Lower leg skin (tissue), 3 donors: ENCODE measurements around the gene BUD23.

ENCODE experiments used
- POLR2A ChIP-seq, 2 donors: fragments of 450-650 bp; IDR thresholded peaks; one replicate each; pipeline ENCODE4 v1.6.1; 2016 to 2017; ENCODE audit warnings: antibody characterized with exemption in 2 of 2, mild to moderate bottlenecking in 1 of 2, moderate library complexity in 1 of 2
- TF ChIP-seq, protein P1 (sequence below), 3 donors: fragments of 450-650 bp; IDR thresholded peaks; one replicate each; pipeline ENCODE4 v1.5.1; 2016; ENCODE audit warnings: antibody characterized with exemption in 3 of 3, mild to moderate bottlenecking in 3 of 3, moderate library complexity in 2 of 3

DNA sequence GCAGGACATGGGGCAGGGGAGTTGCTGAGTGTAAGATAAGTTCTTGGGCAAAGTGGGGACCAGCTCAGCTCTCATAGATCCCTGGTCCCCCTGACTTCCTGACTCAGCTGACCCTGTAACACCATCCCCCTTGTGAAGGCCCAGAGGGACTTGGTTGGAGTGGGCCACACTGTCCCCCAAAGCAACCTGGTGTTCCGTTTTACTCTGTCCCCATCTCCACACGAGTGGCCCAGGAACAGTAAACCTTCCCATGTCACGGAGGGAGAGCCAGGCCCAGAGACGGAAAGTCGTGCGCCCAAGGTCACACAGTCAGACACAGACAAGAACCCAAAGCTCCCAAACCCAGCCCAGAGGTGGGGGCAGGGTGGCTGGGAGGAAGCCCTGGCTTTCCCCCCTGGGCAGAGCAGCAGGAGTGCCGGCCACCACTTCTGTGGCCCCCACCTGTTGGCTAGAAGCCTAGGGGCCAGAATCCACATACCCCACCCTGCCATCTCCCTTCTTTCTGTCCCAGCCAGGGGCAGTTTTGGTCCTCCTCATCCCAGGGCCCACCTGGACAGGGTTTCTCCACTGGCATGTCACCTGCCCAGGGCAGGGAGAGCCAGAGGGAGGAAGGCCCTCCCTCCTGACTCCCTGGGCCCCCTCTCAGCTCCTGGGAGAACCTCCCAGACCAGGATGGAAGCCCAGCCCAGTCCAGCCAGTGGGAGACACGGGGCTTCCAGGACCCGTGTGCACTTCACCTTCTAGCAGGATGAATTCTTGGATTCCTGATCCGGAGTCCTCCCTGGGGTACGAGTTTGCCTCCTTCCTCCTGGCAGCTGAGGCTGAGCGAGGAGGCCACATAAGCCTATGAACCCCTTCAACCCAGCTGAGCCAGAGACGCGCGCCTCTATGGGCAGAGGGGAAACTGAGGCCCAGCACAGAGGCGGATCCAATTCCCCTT lies 36.3 kb upstream of the BUD23 start:
- TF ChIP-seq, protein P1, sequence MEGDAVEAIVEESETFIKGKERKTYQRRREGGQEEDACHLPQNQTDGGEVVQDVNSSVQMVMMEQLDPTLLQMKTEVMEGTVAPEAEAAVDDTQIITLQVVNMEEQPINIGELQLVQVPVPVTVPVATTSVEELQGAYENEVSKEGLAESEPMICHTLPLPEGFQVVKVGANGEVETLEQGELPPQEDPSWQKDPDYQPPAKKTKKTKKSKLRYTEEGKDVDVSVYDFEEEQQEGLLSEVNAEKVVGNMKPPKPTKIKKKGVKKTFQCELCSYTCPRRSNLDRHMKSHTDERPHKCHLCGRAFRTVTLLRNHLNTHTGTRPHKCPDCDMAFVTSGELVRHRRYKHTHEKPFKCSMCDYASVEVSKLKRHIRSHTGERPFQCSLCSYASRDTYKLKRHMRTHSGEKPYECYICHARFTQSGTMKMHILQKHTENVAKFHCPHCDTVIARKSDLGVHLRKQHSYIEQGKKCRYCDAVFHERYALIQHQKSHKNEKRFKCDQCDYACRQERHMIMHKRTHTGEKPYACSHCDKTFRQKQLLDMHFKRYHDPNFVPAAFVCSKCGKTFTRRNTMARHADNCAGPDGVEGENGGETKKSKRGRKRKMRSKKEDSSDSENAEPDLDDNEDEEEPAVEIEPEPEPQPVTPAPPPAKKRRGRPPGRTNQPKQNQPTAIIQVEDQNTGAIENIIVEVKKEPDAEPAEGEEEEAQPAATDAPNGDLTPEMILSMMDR (IDR thresholded peaks at IDR 0.05): no peak
- no peak for TF ChIP-seq POLR2A (IDR thresholded peaks at IDR 0.05)
